Measurements from ENCODE around the gene RUSC2.
"Not testable (repeated sequence)": the region's sequence is repeated elsewhere in the genome, so short reads cannot be mapped to it uniquely, and the experiment has no call there.

The RUSC2 gene

DNA sequence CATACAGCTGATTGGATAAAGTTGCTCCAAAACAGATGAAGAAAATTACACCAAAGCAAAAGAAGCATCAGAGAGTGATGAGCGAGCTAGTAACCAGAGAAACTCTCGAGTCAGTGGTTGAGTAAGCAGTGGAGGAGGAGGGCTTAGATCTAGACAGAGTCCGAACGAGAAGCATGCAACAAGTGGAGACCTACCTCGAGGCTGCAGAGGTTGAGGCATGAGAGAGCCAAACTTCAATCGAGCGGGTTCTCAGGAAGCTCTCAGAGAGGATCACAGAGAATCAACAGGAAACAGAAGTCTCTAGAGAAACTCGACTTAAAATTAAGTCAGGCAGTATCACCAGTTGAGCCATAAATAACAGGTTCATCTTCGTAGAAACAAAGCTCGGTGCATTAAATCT, 6.1 kb downstream of the RUSC2 start:
- TF ChIP-seq, protein P1, sequence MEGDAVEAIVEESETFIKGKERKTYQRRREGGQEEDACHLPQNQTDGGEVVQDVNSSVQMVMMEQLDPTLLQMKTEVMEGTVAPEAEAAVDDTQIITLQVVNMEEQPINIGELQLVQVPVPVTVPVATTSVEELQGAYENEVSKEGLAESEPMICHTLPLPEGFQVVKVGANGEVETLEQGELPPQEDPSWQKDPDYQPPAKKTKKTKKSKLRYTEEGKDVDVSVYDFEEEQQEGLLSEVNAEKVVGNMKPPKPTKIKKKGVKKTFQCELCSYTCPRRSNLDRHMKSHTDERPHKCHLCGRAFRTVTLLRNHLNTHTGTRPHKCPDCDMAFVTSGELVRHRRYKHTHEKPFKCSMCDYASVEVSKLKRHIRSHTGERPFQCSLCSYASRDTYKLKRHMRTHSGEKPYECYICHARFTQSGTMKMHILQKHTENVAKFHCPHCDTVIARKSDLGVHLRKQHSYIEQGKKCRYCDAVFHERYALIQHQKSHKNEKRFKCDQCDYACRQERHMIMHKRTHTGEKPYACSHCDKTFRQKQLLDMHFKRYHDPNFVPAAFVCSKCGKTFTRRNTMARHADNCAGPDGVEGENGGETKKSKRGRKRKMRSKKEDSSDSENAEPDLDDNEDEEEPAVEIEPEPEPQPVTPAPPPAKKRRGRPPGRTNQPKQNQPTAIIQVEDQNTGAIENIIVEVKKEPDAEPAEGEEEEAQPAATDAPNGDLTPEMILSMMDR (conservative IDR thresholded peaks at IDR 0.05; ENCODE audit: low read depth, low read length), result no peak
- Histone ChIP-seq H3K4me1 (ENCODE audit: low read depth, poor library complexity, severe bottlenecking) (peaks cover 8% of the 10 kb centered on the region), H3K36me3 (ENCODE audit: insufficient read depth) (no peaks in the 10 kb centered on the region), H3K79me2 (ENCODE audit: insufficient read depth, low read depth) (no peaks in the 10 kb centered on the region), H4K20me1 (ENCODE audit: insufficient read depth) (no peaks in the 10 kb centered on the region), H3K27ac (no peak overlapping the region), H2AFZ (ENCODE audit: low read depth) (no peak overlapping the region), H3K4me3 (IDR thresholded peaks at IDR 0.05; ENCODE audit: insufficient read depth, low read depth, low read length) (no peak overlapping the region), H3K9ac (no peak overlapping the region), H3K4me2 (no peak overlapping the region), H3K27me3 (ENCODE audit: insufficient read depth, low read depth) (no peaks in the 10 kb centered on the region)

DNA sequence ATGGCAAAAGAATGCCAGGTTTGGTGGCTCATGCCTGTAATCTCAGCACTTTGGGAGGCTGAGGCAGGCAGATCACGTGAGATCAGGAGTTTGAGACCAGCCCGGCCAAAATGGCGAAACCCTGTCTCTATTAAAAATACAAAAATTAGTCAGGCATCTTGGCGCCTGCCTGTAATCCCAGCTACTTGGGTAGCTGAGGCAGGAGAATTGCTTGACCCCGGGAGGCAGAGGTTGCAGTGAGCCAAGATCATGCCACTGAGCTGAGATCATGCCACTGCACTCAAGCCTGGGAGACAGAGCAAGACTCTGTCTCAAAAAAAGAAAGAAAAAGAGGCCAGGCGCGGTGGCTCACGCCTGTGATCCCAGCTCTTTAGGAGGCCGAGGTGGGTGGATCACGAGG, 8.3 kb downstream of the RUSC2 start:
- not testable (repeated sequence) for H3K36me3 ChIP-seq (ENCODE audit: insufficient read depth); H3K4me1 ChIP-seq (ENCODE audit: low read depth, poor library complexity, severe bottlenecking); H2AFZ ChIP-seq (ENCODE audit: low read depth); H3K4me2 ChIP-seq; H3K79me2 ChIP-seq (ENCODE audit: insufficient read depth, low read depth); H4K20me1 ChIP-seq (ENCODE audit: insufficient read depth); H3K4me3 ChIP-seq (IDR thresholded peaks at IDR 0.05; ENCODE audit: insufficient read depth, low read depth, low read length); H3K9ac ChIP-seq; H3K27me3 ChIP-seq (ENCODE audit: insufficient read depth, low read depth); H3K27ac ChIP-seq

DNA sequence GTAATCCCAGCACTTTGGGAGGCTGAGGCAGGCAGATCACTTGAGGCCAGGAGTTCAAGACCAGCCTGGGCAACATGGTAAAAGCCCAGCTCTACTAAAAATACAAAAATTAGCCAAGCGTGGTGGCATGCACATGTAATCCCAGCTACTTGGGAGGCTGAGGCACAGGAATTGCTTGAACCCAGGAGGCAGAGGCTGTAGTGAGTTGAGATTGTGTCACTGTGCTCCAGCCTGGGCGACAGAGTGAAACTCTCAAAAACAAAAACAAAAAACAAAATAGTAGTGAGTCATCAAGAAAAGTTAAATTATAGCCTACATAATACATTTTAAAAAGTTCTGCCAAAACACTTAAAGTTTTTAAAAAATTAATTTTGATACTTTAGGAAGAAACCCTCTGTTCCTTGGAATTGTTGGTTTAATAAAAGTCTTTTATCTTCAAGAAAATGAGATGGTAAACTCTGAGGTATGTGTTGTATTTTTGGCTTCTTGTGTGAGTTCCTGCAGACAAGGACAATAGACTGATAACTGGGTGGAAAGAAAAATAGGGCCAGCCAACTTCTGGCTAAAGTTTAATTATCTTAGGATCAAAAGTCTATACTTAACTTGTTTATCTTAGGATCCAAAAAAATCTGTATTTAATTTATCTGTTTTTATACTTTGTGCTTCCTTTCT, 9.3 kb downstream of the RUSC2 start:
- Histone ChIP-seq H3K9ac (no peak overlapping the region), H3K4me2 (no peak overlapping the region), H3K36me3 (ENCODE audit: insufficient read depth) (no peaks in the 10 kb centered on the region), H3K4me1 (ENCODE audit: low read depth, poor library complexity, severe bottlenecking) (no peaks in the 10 kb centered on the region), H3K27ac (no peak overlapping the region), H4K20me1 (ENCODE audit: insufficient read depth) (no peaks in the 10 kb centered on the region), H3K4me3 (IDR thresholded peaks at IDR 0.05; ENCODE audit: insufficient read depth, low read depth, low read length) (no peak overlapping the region), H3K79me2 (ENCODE audit: insufficient read depth, low read depth) (no peaks in the 10 kb centered on the region), H3K27me3 (ENCODE audit: insufficient read depth, low read depth) (no peaks in the 10 kb centered on the region), H2AFZ (ENCODE audit: low read depth) (no peak overlapping the region)
- TF ChIP-seq, protein P1 (conservative IDR thresholded peaks at IDR 0.05; ENCODE audit: low read depth, low read length), result no peak

DNA sequence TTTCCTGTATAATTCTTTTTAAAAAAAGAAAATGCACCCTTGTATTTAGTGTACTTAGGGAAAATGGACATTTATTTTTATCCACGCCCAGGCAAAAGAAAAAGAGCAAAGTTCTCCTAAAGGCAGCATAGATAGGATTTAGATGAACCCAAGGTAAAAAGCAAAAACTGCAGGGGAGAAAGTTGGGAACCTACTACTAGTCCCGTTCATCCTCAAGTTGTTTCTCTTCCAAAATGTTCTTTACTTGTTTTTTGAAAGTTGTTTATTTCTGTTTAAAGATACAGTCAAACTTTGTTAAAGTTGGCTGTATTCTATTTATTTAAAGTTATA, 9.8 kb downstream of the RUSC2 start:
- H3K27me3 ChIP-seq (ENCODE audit: insufficient read depth, low read depth), result no peaks in the 10 kb centered on the region
- no peak overlapping the region for H3K9ac ChIP-seq
- no peak overlapping the region for H3K27ac ChIP-seq
- TF ChIP-seq, protein P1 (conservative IDR thresholded peaks at IDR 0.05; ENCODE audit: low read depth, low read length), result no peak
- no peaks in the 10 kb centered on the region for H4K20me1 ChIP-seq (ENCODE audit: insufficient read depth)
- H3K4me1 ChIP-seq (ENCODE audit: low read depth, poor library complexity, severe bottlenecking), result no peaks in the 10 kb centered on the region
- no peak overlapping the region for H3K4me2 ChIP-seq
- no peaks in the 10 kb centered on the region for H3K36me3 ChIP-seq (ENCODE audit: insufficient read depth)
- H2AFZ ChIP-seq (ENCODE audit: low read depth), result no peak overlapping the region
- H3K79me2 ChIP-seq (ENCODE audit: insufficient read depth, low read depth), result no peaks in the 10 kb centered on the region
- no peak overlapping the region for H3K4me3 ChIP-seq (IDR thresholded peaks at IDR 0.05; ENCODE audit: insufficient read depth, low read depth, low read length)

DNA sequence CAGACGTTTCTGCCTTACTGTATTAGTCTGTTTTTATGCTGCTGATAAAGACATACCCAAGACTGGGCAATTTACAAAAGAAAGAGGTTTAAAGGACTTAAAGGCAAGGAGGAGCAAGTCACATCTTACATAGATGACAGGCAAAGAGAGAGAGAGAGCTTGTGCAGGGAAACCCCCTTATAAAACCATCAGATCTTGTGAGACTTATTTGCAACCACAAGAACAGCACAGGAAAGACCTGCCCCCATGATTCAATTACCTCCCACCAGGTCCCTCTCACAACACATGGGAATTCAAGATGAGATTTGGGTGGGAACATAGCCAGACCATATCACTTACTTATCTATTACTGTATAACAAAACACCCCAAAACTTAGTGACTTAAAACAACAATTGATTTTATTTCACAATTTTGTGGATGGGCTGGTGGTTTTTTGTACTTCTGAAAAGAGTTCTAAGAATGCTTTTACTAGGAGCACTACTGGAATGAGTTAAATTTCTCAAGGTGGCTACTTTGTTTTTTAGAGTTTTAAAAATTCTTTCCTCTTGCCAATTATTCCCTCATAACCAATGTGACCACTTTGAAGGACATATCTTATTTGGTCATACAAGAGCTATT, 10.3 kb downstream of the RUSC2 start:
- TF ChIP-seq, protein P1 (conservative IDR thresholded peaks at IDR 0.05; ENCODE audit: low read depth, low read length), result no peak
- Histone ChIP-seq H3K36me3 (ENCODE audit: insufficient read depth) (no peaks in the 10 kb centered on the region), H3K9ac (no peak overlapping the region), H3K4me3 (IDR thresholded peaks at IDR 0.05; ENCODE audit: insufficient read depth, low read depth, low read length) (no peak overlapping the region), H3K79me2 (ENCODE audit: insufficient read depth, low read depth) (no peaks in the 10 kb centered on the region), H3K4me2 (no peak overlapping the region), H4K20me1 (ENCODE audit: insufficient read depth) (no peaks in the 10 kb centered on the region), H2AFZ (ENCODE audit: low read depth) (no peak overlapping the region), H3K4me1 (ENCODE audit: low read depth, poor library complexity, severe bottlenecking) (no peaks in the 10 kb centered on the region), H3K27me3 (ENCODE audit: insufficient read depth, low read depth) (no peaks in the 10 kb centered on the region), H3K27ac (no peak overlapping the region)

Measured in KMS-11 (cell line).